Adrenal gland (tissue), 5 donors: ENCODE measurements around the gene UVRAG.

Experiments
- POLR2A ChIP-seq, 2 donors: fragments of 450-650 bp; IDR thresholded peaks; one replicate each; pipeline ENCODE4 v1.6.1; 2017; ENCODE audit warnings: antibody characterized with exemption in 2 of 2, mild to moderate bottlenecking in 2 of 2, moderate library complexity in 1 of 2
- TF ChIP-seq, protein P1 (sequence below), 6 experiments: fragments of 450-650 bp in 4 of 6; fragments of 200-600 bp in 2 of 6; sonication (generic) in 1 of 6; IDR thresholded peaks; 1 replicate in 5 of 6; 2 replicates in 1 of 6; pipeline versions ENCODE4 v1.5.1 to v1.8.0; 2016 to 2021; ENCODE audit warnings: antibody characterized with exemption in 6 of 6, mild to moderate bottlenecking in 2 of 6, moderate library complexity in 1 of 6
- donor health status: DM: no; HTN: no; CAD: no.

DNA sequence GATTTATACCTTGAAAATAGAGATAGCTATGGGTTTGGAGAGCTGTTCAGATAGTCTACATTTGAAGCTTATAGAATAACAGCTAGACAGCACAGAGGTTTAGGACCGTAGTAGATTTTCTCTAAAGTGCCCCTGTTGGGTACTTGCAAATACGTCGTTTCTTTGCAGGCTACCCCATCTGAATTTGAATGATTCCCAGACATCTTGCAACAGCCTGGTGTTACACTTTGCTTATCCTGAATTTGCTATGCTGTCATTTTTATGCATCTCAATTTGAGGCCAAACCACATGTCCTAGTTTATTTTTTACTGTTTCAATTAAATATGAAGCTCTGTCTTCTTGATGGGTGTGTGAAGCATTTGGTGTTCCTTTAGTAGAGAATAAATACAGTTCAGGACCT lies 249.2 kb downstream of the UVRAG start:
- TF ChIP-seq, protein P1, sequence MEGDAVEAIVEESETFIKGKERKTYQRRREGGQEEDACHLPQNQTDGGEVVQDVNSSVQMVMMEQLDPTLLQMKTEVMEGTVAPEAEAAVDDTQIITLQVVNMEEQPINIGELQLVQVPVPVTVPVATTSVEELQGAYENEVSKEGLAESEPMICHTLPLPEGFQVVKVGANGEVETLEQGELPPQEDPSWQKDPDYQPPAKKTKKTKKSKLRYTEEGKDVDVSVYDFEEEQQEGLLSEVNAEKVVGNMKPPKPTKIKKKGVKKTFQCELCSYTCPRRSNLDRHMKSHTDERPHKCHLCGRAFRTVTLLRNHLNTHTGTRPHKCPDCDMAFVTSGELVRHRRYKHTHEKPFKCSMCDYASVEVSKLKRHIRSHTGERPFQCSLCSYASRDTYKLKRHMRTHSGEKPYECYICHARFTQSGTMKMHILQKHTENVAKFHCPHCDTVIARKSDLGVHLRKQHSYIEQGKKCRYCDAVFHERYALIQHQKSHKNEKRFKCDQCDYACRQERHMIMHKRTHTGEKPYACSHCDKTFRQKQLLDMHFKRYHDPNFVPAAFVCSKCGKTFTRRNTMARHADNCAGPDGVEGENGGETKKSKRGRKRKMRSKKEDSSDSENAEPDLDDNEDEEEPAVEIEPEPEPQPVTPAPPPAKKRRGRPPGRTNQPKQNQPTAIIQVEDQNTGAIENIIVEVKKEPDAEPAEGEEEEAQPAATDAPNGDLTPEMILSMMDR (IDR thresholded peaks at IDR 0.05) = no peak
- no peak for TF ChIP-seq POLR2A (IDR thresholded peaks at IDR 0.05)
